PFSK-1 (cell line): Measurements from ENCODE around the gene MTERF4.

Experiments used
- FOXP2 ChIP-seq: optimal IDR thresholded peaks from 2 replicates; pipeline ENCODE3; 2011; ENCODE audit warnings: borderline replicate concordance, control low read depth, inconsistent platforms; ENCODE audit not compliant: insufficient read depth; ENCODE audit errors: extremely low read length, extremely low read depth
- POLR2AphosphoS5 ChIP-seq: IDR thresholded peaks from 2 replicates; pipeline ENCODE4 v1.6.1; 2012; ENCODE audit warnings: low read depth, mild to moderate bottlenecking, control low read depth, low read length, moderate library complexity
- REST ChIP-seq, 2 experiments: IDR thresholded peaks; 2 replicates each; pipeline versions ENCODE4 v1.6.1 to v1.8.0; 2011 to 2012; ENCODE audit warnings: low read depth in 2 of 2, low read length in 2 of 2, control low read depth in 1 of 2, inconsistent platforms in 1 of 2, mild to moderate bottlenecking in 1 of 2, moderate library complexity in 1 of 2; ENCODE audit not compliant: insufficient read depth in 1 of 2
- SIN3A ChIP-seq: IDR thresholded peaks from 2 replicates; pipeline ENCODE4 v1.6.1; 2012; ENCODE audit warnings: mild to moderate bottlenecking, low read length, moderate library complexity, borderline replicate concordance; ENCODE audit not compliant: insufficient read depth
- TAF1 ChIP-seq: IDR thresholded peaks from 2 replicates; pipeline ENCODE4 v1.6.1; 2012; ENCODE audit warnings: low read length, control low read depth, borderline replicate concordance; ENCODE audit not compliant: insufficient read depth

Gene MTERF4

GRCh38 chr2:241107031-241107783, 5.1 kb upstream of the MTERF4 start:
- TF ChIP-seq SIN3A (no peak), REST (IDR thresholded peaks at IDR 0.05; ENCODE audit: insufficient read depth in 1 of 2, low read depth in 2 of 2, low read length in 2 of 2) (no peak), POLR2AphosphoS5 (no peak), FOXP2 (no peak), TAF1 (no peak)

- TF ChIP-seq REST (IDR thresholded peaks at IDR 0.05; ENCODE audit: insufficient read depth in 1 of 2, low read depth in 2 of 2, low read length in 2 of 2) (no peak), SIN3A (no peak), TAF1 (no peak), POLR2AphosphoS5 (no peak), FOXP2 (no peak)
Observed at GRCh38 chr2:241105641-241106040, 3.6 kb upstream of the MTERF4 start.

- TF ChIP-seq FOXP2, result no peak
- TF ChIP-seq SIN3A, result no peak
- TF ChIP-seq TAF1, result no peak
- no peak for TF ChIP-seq POLR2AphosphoS5
- no peak for TF ChIP-seq REST (IDR thresholded peaks at IDR 0.05; ENCODE audit: insufficient read depth in 1 of 2, low read depth in 2 of 2, low read length in 2 of 2)
Observed at GRCh38 chr2:241103176-241103595, 1.1 kb upstream of the MTERF4 start.

GRCh38 chr2:241099246-241099645, 2.8 kb downstream of the MTERF4 start:
- TF ChIP-seq REST (IDR thresholded peaks at IDR 0.05; ENCODE audit: insufficient read depth in 1 of 2, low read depth in 2 of 2, low read length in 2 of 2) (no peak), SIN3A (no peak), FOXP2 (no peak), POLR2AphosphoS5 (no peak), TAF1 (no peak)
